Spleen (tissue), 7 donors: ENCODE measurements around the gene CISTR.

Experiments
- CTCF ChIP-seq, 11 experiments: fragments of 200-600 bp in 7 of 11; fragments of 450-650 bp in 4 of 11; sonication (generic) in 4 of 11; IDR thresholded peaks in 8 of 11; conservative IDR thresholded peaks in 3 of 11; 1 replicate in 7 of 11; 2 replicates in 4 of 11; pipeline versions ENCODE4 v1.4.0 to v1.8.0; 2016 to 2021; ENCODE audit warnings: antibody characterized with exemption in 11 of 11, inconsistent platforms in 4 of 11, mild to moderate bottlenecking in 1 of 11
- POLR2A ChIP-seq, 3 donors: fragments of 450-650 bp; IDR thresholded peaks; one replicate each; pipeline ENCODE4 v1.5.1; 2017; ENCODE audit warnings: antibody characterized with exemption in 3 of 3, mild to moderate bottlenecking in 1 of 3
- donor health status: DM: no; HTN: no; CAD: no; lungs with moderate emphysema.
- donor health status: DM: no; HTN: no; CAD: no.
- donor health status: DM: no; HTN: no; CAD: no.

- TF ChIP-seq CTCF (IDR thresholded peaks at IDR 0.05 in 8 of 11, conservative IDR thresholded peaks at IDR 0.05 in 3 of 11), result no peak
- TF ChIP-seq POLR2A (IDR thresholded peaks at IDR 0.05), result no peak
Observed at GRCh38 chr12:53700567-53700966, 51.2 kb downstream of the CISTR start.
